ENCODE data around the gene IFITM2.

GRCh38 chr11:330694-331357, 23.2 kb downstream of the IFITM2 start:
- no peak for TF ChIP-seq KLF7 (tag by site-specific recombination; IDR thresholded peaks at IDR 0.05; ENCODE audit: borderline replicate concordance)
- TF ChIP-seq, protein P1, sequence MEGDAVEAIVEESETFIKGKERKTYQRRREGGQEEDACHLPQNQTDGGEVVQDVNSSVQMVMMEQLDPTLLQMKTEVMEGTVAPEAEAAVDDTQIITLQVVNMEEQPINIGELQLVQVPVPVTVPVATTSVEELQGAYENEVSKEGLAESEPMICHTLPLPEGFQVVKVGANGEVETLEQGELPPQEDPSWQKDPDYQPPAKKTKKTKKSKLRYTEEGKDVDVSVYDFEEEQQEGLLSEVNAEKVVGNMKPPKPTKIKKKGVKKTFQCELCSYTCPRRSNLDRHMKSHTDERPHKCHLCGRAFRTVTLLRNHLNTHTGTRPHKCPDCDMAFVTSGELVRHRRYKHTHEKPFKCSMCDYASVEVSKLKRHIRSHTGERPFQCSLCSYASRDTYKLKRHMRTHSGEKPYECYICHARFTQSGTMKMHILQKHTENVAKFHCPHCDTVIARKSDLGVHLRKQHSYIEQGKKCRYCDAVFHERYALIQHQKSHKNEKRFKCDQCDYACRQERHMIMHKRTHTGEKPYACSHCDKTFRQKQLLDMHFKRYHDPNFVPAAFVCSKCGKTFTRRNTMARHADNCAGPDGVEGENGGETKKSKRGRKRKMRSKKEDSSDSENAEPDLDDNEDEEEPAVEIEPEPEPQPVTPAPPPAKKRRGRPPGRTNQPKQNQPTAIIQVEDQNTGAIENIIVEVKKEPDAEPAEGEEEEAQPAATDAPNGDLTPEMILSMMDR (tag by site-specific recombination; IDR thresholded peaks at IDR 0.05), result no peak
- no peak for TF ChIP-seq ZFP37 (tag by site-specific recombination; IDR thresholded peaks at IDR 0.05)
- no peak for TF ChIP-seq MYNN (tag by site-specific recombination; IDR thresholded peaks at IDR 0.05; ENCODE audit: borderline replicate concordance)
- TF ChIP-seq ZBTB8A (tag by site-specific recombination; IDR thresholded peaks at IDR 0.05), result no peak
- TF ChIP-seq, protein P2, sequence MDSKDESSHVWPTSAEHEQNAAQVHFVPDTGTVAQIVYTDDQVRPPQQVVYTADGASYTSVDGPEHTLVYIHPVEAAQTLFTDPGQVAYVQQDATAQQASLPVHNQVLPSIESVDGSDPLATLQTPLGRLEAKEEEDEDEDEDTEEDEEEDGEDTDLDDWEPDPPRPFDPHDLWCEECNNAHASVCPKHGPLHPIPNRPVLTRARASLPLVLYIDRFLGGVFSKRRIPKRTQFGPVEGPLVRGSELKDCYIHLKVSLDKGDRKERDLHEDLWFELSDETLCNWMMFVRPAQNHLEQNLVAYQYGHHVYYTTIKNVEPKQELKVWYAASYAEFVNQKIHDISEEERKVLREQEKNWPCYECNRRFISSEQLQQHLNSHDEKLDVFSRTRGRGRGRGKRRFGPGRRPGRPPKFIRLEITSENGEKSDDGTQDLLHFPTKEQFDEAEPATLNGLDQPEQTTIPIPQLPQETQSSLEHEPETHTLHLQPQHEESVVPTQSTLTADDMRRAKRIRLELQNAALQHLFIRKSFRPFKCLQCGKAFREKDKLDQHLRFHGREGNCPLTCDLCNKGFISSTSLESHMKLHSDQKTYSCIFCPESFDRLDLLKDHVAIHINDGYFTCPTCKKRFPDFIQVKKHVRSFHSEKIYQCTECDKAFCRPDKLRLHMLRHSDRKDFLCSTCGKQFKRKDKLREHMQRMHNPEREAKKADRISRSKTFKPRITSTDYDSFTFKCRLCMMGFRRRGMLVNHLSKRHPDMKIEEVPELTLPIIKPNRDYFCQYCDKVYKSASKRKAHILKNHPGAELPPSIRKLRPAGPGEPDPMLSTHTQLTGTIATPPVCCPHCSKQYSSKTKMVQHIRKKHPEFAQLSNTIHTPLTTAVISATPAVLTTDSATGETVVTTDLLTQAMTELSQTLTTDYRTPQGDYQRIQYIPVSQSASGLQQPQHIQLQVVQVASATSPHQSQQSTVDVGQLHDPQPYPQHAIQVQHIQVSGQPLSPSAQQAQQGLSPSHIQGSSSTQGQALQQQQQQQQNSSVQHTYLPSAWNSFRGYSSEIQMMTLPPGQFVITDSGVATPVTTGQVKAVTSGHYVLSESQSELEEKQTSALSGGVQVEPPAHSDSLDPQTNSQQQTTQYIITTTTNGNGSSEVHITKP (tag by site-specific recombination; IDR thresholded peaks at IDR 0.05), result no peak
- TF ChIP-seq, protein P3, sequence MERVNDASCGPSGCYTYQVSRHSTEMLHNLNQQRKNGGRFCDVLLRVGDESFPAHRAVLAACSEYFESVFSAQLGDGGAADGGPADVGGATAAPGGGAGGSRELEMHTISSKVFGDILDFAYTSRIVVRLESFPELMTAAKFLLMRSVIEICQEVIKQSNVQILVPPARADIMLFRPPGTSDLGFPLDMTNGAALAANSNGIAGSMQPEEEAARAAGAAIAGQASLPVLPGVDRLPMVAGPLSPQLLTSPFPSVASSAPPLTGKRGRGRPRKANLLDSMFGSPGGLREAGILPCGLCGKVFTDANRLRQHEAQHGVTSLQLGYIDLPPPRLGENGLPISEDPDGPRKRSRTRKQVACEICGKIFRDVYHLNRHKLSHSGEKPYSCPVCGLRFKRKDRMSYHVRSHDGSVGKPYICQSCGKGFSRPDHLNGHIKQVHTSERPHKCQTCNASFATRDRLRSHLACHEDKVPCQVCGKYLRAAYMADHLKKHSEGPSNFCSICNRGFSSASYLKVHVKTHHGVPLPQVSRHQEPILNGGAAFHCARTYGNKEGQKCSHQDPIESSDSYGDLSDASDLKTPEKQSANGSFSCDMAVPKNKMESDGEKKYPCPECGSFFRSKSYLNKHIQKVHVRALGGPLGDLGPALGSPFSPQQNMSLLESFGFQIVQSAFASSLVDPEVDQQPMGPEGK (tag by site-specific recombination; IDR thresholded peaks at IDR 0.05), result no peak
- no peak for TF ChIP-seq ZNF280C (tag by site-specific recombination; IDR thresholded peaks at IDR 0.05)
- TF ChIP-seq, protein P4, sequence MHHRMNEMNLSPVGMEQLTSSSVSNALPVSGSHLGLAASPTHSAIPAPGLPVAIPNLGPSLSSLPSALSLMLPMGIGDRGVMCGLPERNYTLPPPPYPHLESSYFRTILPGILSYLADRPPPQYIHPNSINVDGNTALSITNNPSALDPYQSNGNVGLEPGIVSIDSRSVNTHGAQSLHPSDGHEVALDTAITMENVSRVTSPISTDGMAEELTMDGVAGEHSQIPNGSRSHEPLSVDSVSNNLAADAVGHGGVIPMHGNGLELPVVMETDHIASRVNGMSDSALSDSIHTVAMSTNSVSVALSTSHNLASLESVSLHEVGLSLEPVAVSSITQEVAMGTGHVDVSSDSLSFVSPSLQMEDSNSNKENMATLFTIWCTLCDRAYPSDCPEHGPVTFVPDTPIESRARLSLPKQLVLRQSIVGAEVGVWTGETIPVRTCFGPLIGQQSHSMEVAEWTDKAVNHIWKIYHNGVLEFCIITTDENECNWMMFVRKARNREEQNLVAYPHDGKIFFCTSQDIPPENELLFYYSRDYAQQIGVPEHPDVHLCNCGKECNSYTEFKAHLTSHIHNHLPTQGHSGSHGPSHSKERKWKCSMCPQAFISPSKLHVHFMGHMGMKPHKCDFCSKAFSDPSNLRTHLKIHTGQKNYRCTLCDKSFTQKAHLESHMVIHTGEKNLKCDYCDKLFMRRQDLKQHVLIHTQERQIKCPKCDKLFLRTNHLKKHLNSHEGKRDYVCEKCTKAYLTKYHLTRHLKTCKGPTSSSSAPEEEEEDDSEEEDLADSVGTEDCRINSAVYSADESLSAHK (tag by site-specific recombination; IDR thresholded peaks at IDR 0.05), result no peak
- TF ChIP-seq, protein P5, sequence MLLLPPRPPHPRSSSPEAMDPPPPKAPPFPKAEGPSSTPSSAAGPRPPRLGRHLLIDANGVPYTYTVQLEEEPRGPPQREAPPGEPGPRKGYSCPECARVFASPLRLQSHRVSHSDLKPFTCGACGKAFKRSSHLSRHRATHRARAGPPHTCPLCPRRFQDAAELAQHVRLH (tag by site-specific recombination; IDR thresholded peaks at IDR 0.05), result no peak
- TF ChIP-seq ZNF626 (tag by site-specific recombination; IDR thresholded peaks at IDR 0.05), result no peak
- TF ChIP-seq ZBTB48 (tag by site-specific recombination; IDR thresholded peaks at IDR 0.05), result no peak
- TF ChIP-seq, protein P6, sequence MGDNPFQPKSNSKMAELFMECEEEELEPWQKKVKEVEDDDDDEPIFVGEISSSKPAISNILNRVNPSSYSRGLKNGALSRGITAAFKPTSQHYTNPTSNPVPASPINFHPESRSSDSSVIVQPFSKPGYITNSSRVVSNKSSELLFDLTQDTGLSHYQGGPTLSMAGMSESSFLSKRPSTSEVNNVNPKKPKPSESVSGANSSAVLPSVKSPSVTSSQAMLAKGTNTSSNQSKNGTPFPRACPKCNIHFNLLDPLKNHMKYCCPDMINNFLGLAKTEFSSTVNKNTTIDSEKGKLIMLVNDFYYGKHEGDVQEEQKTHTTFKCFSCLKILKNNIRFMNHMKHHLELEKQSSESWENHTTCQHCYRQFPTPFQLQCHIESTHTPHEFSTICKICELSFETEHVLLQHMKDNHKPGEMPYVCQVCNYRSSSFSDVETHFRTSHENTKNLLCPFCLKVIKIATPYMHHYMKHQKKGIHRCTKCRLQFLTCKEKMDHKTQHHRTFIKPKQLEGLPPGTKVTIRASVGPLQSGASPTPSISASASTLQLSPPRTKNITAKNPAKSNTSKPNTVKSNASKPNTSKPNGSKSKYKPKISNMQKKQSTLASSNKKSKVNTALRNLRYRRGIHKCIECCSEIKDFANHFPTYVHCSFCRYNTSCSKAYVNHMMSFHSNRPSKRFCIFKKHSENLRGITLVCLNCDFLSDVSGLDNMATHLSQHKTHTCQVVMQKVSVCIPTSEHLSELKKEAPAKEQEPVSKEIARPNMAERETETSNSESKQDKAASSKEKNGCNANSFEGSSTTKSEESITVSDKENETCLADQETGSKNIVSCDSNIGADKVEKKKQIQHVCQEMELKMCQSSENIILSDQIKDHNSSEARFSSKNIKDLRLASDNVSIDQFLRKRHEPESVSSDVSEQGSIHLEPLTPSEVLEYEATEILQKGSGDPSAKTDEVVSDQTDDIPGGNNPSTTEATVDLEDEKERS (tag by site-specific recombination; IDR thresholded peaks at IDR 0.05), result no peak
- no peak for TF ChIP-seq ZFP3 (tag by site-specific recombination; IDR thresholded peaks at IDR 0.05; ENCODE audit: low read depth)
